GM18907 (cell line): ENCODE measurements around the gene CARD6.
A peak's percentile ranks its signal among the peaks of the same experiment; 100 is the strongest.
"Not testable (repeated sequence)": the region's sequence is repeated elsewhere in the genome, so short reads cannot be mapped to it uniquely, and the experiment has no call there.

ENCODE experiments used
- ATAC-seq: cut with Tn5 transposase; IDR thresholded peaks from one replicate; pipeline ENCODE4 v1.9.1; 2021; ENCODE audit warnings: mild to moderate bottlenecking, moderate library complexity; ENCODE audit not compliant: unreplicated experiment

The CARD6 gene

GRCh38 chr5:40827188-40827977 is 13.8 kb upstream of the CARD6 start:
- ATAC-seq = no peak

GRCh38 chr5:40828021-40828631 is 13.0 kb upstream of the CARD6 start:
- no peak for ATAC-seq

GRCh38 chr5:40828690-40829661 is 12.2 kb upstream of the CARD6 start:
- no peak for ATAC-seq

DNA sequence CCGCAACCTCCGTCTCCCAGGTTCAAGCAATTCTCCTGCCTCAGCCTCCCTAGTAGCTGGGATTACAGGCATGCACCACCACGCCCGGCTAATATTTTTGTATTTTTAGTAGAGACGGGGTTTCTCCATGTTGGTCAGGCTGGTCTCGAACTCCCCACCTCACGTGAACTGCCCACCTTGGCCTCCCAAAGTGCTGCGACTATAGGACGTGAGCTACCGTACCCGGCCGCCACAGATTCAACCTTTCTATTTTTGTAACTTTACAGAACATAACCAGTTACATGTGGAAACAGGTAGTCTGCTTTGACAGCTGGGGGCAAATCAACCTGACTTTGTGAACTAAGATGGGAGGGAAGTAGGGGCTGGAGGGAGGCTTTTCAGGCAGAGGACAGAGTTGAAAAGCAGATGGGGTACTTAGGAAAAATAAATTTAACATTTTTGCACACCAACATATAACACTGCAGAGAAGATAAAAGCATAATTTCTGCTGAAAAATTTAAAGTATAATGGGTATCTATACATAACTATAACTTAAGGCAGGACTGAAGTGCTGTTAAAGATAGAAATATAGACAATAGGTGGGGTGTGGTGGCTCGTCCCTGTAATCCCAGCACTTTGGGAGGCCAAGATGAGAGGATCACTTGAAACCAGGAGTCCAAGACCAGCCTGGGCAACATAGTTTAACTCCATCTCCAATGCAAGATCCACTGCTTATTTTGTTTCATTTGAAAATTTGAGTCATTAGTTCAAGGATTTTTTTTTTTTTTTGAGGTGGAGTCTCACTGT is 11.2 kb upstream of the CARD6 start:
- no peak for ATAC-seq

GRCh38 chr5:40831346-40832210 is 9.6 kb upstream of the CARD6 start:
- peak; percentile 25 for ATAC-seq

GRCh38 chr5:40832345-40832744 is 8.8 kb upstream of the CARD6 start:
- no peak for ATAC-seq

DNA sequence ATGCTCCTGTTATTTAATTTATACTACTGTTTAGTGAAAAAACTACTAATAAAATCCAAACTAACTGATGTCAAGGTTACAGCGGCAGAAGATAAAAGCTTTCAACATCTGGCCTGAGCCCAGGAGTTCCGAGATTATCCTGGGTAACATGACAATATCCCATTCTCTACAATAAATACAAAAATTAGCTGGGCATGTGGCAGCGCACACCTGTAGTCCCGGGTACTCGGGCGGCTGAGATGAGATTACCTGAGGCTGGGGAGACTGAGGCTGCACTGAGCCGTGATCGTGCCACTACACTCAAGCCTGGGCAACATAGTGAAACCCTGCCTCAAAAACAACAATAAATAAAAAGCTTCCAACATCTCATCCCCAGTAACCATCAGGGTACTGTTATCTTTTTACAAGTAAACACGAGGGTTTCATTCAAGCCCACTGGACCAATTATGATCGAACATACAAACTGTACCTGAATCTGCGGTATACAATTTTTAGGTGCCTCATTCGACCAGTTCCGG is 7.4 kb upstream of the CARD6 start:
- no peak for ATAC-seq

DNA sequence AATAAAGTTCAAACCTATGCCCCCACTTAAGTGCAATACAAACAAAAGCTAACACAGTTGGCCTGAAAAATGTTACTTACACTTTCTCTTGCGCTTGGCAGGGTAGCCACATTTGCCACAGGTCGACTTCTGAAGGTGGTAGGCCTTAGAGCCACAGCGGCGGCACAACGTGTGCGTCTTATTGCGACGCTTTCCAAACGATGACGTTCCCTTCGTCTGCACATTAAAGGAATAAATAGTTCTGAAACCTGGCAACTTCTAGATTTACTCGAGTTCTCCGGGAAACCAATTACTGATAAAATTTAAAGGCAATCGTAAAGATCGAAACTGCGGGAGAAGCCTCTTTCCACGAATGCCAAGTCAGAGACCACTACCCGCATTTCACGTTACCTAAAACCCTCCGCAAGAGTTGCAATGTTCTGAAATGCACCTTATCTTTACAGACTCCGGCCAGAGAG is 6.7 kb upstream of the CARD6 start:
- ATAC-seq = no peak

DNA sequence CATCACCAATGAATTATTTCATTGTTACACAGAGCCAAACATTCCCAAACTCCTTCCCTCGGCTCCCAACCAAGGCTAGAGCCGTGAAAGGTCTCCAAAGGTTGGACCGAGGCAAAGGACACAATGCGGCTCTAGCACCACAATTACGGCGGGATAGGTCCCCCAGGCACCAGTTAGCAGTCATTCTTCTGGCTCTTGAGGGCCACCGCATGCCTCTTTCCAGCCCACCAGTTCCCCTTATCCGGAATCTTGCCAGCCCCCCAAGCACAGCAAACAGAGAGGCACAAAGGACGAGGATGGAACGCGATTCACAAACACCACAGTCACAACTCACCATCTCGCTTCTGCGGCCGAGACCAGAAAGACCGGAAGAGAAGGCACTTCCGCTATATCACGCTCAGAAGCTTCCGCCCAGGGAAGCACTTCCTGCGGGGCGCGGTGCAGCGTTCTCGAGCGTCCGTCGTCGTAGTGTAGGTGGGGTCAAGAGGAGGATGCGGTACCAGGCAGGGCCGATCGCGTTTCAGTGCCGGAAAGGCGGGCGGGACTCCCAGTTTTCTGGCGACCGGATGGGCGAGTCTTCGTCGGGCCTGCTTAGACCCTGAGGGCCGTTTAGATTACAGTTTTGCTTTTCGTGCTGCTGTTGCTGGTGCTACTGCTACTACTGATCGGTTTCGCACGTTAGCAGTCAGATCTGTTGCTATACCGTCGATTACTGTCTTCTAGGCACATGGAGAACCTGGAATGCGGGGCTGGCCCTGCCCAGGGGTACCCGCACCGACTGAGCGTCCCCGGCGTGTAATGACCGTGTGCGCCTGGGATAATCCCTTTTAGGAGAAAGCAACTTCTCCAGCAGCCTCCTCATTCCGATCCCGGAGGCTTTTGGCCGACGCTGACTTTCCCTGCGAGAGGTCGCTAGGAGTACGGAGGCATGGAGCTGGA is 6.0 kb upstream of the CARD6 start, which contains the start of gene RPL37:
Gene RPL37 (minus strand): TSS at position 374 of the 939 bp plus-strand sequence. CDS start 37 bp downstream, at position 337.
- peak; percentile 98 for ATAC-seq

DNA sequence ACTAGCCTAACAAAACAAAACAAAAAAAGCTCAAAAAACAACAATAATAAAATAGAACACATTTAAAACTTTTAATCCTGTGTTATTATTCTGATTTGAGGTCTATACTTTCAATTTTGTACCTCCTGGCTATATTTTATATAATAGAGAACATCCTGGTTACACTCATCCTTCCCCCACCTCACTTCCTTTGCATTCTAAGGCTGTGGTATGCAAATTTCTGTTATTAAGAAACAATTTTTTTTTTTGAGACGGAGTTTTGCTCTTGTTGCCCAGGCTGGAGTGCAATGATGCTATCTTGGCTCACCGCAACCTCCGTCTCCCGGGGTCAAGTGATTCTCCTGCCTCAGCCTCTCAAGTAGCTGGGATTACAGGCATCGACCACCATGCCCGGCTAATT is 3.1 kb upstream of the CARD6 start:
- no peak for ATAC-seq

DNA sequence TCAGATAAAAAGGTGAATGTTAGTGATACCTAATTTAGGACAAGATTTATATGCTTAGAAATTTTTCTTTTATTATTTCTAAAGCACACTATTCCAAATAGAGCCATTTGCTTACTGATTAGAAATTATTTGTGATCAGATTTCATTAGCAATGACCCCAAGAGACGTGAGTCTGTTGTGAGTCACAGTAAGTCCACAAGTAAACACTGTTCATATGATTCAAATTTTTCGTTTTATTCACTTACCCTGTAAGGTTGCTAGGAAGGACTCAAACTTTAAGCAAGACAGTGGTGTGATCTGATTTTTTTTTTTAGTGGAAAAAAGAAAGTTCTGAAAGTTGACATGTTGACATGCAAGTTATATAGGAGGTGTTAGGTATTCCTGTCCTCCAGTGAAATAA is 1.2 kb downstream of the CARD6 start:
- ATAC-seq = no peak

GRCh38 chr5:40844565-40844964 is 3.4 kb downstream of the CARD6 start:
- ATAC-seq = no peak

- no peak for ATAC-seq
Measured at GRCh38 chr5:40846371-40846770, 5.2 kb downstream of the CARD6 start.

- ATAC-seq = no peak
Measured at GRCh38 chr5:40847525-40847924, 6.4 kb downstream of the CARD6 start.

DNA sequence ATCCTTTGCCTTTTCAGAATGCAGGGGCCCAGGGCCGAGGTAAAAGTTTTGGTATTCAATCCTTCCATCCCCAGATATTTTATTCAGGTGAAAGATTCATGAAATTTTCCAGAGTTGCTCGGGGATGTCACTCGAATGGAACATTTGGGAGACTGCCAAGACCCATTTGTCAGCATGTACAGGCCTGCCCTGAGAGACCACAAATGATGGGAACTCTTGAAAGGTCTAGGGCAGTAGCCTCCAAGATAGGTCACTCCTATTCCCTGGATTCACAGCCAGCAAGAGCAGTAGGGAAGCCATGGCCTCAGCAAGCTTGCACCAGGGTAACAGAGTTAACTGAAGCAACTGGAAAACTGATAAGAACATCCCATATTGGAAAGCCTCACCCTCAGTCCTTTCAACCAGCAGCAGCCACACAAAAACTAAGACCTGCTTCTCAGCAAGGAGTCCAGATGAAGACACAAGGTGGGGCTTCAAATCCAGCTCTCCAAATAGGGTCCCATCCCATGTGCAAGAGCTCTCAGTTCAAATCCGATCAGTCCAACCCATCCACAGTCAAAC is 12.5 kb downstream of the CARD6 start:
- ATAC-seq = no peak

GRCh38 chr5:40860711-40861110 is 19.5 kb downstream of the CARD6 start:
- ATAC-seq = no peak

DNA sequence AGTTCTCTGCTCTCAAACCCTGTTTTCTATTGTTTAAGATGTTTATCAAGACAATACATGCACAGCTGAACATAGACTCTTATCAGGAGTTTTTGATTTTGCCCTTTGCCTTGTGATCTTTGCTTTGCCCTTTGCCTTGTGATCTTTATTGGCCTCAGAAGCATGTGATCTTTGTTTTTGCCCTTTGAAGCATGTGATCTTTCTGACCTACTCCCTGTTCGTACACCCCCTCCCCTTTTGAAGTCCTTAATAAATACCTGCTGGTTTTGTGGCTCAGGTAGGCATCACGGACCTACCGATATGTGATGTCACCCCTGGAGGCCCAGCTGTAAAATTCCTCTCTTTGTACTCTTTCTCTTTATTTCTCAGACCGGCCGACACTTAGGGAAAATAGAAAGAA is 23.8 kb downstream of the CARD6 start:
- ATAC-seq = not testable (repeated sequence)

DNA sequence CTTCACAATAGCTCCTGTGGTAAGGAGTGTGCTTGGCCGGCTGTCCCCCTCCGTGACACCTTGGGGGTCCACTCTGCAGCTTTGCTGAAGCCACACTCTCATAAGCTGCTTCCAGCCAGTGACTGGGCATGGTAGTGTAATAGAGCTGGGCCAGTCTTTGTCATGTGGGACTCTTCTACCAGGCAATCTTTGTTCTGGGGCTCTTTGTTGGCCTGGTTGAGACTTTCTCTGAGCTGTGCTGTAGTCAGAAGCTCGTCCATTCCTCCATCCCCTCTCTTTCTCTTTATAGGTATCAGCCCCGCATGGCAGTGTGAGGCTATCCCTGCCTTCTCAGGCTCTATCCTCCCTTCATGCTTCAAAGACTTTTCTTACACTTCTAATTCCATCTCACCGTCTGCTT is 25.7 kb downstream of the CARD6 start:
- no peak for ATAC-seq
